ENCODE measurements around the gene CTSK.
A peak's percentile ranks its signal among the peaks of the same experiment; 100 is the strongest.
"Not testable (repeated sequence)": the region's sequence is repeated elsewhere in the genome, so short reads cannot be mapped to it uniquely, and the experiment has no call there.

The CTSK gene

DNA sequence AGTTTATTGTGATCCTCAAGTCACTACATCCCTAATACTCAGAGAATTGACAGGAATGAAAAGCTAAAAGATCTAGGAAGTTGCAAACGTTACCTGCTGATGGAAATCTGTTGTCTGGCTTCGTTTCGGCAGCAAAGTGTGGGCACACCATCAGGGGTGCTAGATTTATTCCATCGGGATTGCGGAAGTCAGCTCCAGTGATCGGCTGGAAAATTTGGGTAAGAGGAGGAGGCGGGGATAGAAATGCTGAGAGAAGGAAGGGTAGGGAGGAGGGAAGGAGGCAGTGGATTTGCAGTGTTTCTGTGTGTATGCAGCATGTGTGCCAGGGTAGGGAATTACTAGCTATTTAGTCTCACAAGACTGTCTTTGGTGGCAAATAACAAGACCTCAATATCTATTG is at the start of gene CTSK:
Gene CTSK (minus strand): TSS at position 140 of the 400 bp plus-strand sequence. CDS start 1,455 bp downstream, outside the sequence.
- no peak for DNase-seq

GRCh38 chr1:150852734-150853133 is 44.7 kb upstream of the CTSK start:
- not testable (repeated sequence) for DNase-seq

More for the DNA sequence above, at the start of gene CTSK:
- no peak for TF ChIP-seq POLR2A (IDR thresholded peaks at IDR 0.05; ENCODE audit: low read length)
- no peak for TF ChIP-seq GATA1 (IDR thresholded peaks at IDR 0.05; ENCODE audit: low read depth, low read length)

DNA sequence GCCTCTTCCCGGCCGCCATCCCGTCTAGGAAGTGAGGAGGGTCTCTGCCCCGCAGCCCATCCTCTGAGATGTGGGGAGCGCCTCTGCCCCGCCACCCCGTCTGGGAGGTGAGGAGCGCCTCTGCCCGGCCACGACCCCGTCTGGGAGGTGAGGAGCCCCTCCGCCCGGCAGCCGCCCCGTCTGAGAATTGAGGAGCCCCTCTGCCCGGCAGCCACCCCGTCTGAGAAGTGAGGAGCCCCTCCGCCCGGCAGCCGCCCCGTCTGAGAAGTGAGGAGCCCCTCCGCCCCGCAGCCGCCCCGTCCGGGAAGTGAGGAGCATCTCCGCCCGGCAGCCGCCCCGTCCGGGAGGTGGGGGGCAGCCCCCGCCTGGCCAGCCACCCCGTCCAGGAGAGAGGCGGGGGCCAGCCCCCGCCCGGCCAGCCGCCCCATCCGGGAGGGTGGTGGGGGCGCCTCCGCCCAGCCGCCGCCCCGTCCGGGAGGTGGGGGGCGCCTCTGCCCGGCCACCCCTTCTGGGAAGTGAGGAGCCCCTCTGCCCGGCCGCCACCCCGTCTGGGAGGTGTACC is 42.8 kb upstream of the CTSK start:
- not testable (repeated sequence) for DNase-seq

GRCh38 chr1:150846473-150847146 is 38.5 kb upstream of the CTSK start:
- TF ChIP-seq POLR2A (IDR thresholded peaks at IDR 0.05; ENCODE audit: low read length) (no peak), GATA1 (IDR thresholded peaks at IDR 0.05; ENCODE audit: low read depth, low read length) (no peak)
- no peak for DNase-seq

GRCh38 chr1:150843474-150843873 is 35.4 kb upstream of the CTSK start:
- no peak for DNase-seq
- TF ChIP-seq POLR2A (IDR thresholded peaks at IDR 0.05; ENCODE audit: low read length) (no peak), GATA1 (IDR thresholded peaks at IDR 0.05; ENCODE audit: low read depth, low read length) (no peak)

- no peak for DNase-seq
- TF ChIP-seq GATA1 (IDR thresholded peaks at IDR 0.05; ENCODE audit: low read depth, low read length), result no peak
- no peak for TF ChIP-seq POLR2A (IDR thresholded peaks at IDR 0.05; ENCODE audit: low read length)
Observed at GRCh38 chr1:150842964-150843363, 34.9 kb upstream of the CTSK start.

- no peak for DNase-seq
- TF ChIP-seq POLR2A (IDR thresholded peaks at IDR 0.05; ENCODE audit: low read length) (no peak), GATA1 (IDR thresholded peaks at IDR 0.05; ENCODE audit: low read depth, low read length) (no peak)
Observed at GRCh38 chr1:150842343-150842742, 34.3 kb upstream of the CTSK start.

DNA sequence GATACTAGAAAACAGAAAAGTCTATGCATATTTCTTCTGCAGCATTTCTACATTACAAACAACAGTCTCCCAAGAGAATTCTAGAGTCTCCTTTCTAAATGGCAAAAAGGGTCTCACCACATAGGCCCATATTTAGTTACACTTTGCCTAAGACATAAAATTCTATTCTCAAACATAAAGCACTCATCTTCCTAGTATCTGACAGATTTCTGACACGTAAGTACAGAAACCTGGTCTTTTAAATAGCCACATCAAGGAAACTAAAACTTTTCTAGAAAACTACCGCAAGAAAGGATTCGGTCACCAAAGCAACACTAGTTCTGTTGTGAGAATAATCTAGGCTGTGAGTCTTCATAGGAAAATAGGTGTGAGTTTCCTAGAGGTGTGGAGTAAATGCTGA is 33.6 kb upstream of the CTSK start:
- DNase-seq, result no peak
- TF ChIP-seq POLR2A (IDR thresholded peaks at IDR 0.05; ENCODE audit: low read length) (no peak), GATA1 (IDR thresholded peaks at IDR 0.05; ENCODE audit: low read depth, low read length) (no peak)

- DNase-seq, result peak in 1 of 2 experiments; percentile 40
Observed at GRCh38 chr1:150840850-150841249, 32.8 kb upstream of the CTSK start.

- TF ChIP-seq POLR2A (IDR thresholded peaks at IDR 0.05; ENCODE audit: low read length) (no peak), GATA1 (IDR thresholded peaks at IDR 0.05; ENCODE audit: low read depth, low read length) (no peak)
- DNase-seq, result no peak
Observed at GRCh38 chr1:150836129-150836773, 28.2 kb upstream of the CTSK start.

- not testable (repeated sequence) for DNase-seq
Observed at GRCh38 chr1:150833961-150834360, 25.9 kb upstream of the CTSK start.

- no peak for DNase-seq
- TF ChIP-seq GATA1 (IDR thresholded peaks at IDR 0.05; ENCODE audit: low read depth, low read length), result no peak
- no peak for TF ChIP-seq POLR2A (IDR thresholded peaks at IDR 0.05; ENCODE audit: low read length)
Observed at GRCh38 chr1:150832597-150832996, 24.5 kb upstream of the CTSK start.

DNA sequence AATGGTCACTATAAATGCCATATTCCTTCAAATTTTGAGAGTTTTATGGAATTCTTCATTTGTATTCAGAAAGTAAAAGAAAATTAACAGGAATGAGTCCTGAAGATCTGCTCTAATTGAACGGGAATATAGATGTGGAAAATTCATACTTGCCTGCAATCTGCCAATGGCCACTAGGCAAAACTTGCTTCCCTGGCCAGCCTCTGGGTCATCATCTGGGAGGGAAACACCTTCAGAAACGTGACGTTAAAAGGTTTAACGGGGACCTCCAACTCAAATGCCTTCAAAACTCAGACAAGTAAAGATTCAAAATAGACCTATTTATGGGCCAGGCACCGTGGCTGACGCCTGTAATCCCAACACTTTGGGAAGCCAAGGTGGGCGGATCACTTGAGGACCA is 21.7 kb upstream of the CTSK start:
- TF ChIP-seq GATA1 (IDR thresholded peaks at IDR 0.05; ENCODE audit: low read depth, low read length), result no peak
- TF ChIP-seq POLR2A (IDR thresholded peaks at IDR 0.05; ENCODE audit: low read length), result no peak

DNA sequence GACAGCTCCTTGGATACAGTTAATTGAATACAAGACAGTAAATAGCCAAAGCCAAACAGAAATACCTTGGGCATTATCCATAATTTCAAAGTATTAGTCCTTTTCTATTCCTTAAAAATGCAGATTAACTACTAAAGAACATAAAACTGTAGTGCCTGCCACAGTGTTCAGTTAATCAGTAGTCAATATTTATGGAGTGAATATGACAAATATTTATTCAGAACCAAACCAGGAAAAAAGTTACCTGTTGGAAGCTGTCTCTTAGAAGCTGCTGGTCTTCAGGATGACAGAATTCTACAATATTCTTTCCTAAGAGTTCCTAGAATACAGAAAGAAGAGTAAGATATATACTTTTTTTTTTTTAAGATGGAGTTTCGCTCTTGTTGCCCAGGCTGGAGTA is 18.2 kb upstream of the CTSK start:
- no peak for DNase-seq
- TF ChIP-seq GATA1 (IDR thresholded peaks at IDR 0.05; ENCODE audit: low read depth, low read length) (no peak), POLR2A (IDR thresholded peaks at IDR 0.05; ENCODE audit: low read length) (no peak)

More for the DNA sequence above, 21.7 kb upstream of the CTSK start:
- no peak for DNase-seq

DNA sequence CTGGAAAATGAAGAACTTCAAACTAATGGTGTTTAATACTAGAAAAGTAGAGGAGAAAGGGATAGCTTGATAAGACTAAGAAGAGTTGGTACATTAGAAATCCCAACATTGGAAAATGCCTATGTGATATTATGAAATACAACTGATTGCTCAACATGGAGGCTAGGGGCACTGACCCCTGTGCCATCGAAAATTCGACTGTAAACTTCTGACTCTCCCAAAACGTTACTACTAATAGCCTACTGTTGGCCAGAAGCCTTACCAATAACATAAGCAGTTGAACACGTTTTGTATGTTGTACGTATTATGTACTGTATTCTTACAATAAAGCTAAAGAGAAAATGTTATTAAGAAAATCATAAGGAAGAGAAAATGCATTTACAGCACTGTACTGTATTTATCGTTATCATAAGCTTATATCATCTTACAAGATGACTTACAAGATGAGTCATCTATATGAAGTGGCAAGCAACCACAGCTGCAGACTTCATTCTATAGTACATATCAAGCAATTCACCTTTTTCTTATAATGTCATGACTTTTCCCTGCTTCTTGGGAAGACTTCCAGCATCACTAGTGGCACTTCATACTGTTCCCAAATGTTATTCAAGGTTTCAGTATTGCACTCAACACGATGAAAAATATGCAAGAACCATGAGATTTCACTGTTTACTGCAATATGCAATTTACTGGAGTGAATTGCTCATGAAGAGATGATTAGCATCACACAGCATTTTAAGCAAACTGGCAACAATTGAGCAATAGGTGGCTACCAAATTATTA is 12.9 kb upstream of the CTSK start:
- peak in 1 of 2 experiments; percentile 39 for DNase-seq
- TF ChIP-seq GATA1 (IDR thresholded peaks at IDR 0.05; ENCODE audit: low read depth, low read length) (no peak), POLR2A (IDR thresholded peaks at IDR 0.05; ENCODE audit: low read length) (no peak)

Measured in erythroblast (primary cell).